WTC11 (cell line): Measurements from ENCODE around the gene PHYHD1. TPM values are rescaled to one million over a fixed set of nuclear protein-coding genes. Genes with fewer than 3 reads are reported as not detected.

Experiments
- ATAC-seq: fragments of 200-7000 bp; cut with Tn5 transposase; 2 replicates; pipeline ENCODE4 v1.10.0; 2021; ENCODE audit warnings: mild to moderate bottlenecking, moderate library complexity
- CTCF ChIA-PET: fragments of 300-600 bp; sonication (Branson Sonifier 250); formaldehyde crosslinking; loops from one replicate; lab custom pipeline; 2021; ENCODE audit warnings: antibody characterized with exemption; lab: Charles Lee
- POLR2A ChIA-PET: fragments of 350-600 bp; sonication (Branson Sonifier 250); formaldehyde crosslinking; loops from one replicate; lab custom pipeline; 2021; ENCODE audit warnings: antibody characterized with exemption; lab: Charles Lee
- DNase-seq: peaks from one replicate; pipeline ENCODE4 v3.0.0; 2021; ENCODE audit warnings: low spot score
- H3K27ac Mint-ChIP-seq: 2 replicates; pipeline ENCODE4 v1.8.0; 2021; ENCODE audit warnings: mixed read lengths
- H3K27me3 Mint-ChIP-seq: 2 replicates; pipeline ENCODE4 v1.8.0; 2021; ENCODE audit warnings: low read depth, mild to moderate bottlenecking, moderate library complexity, mixed read lengths
- H3K36me3 Mint-ChIP-seq: 2 replicates; pipeline ENCODE4 v1.8.0; 2021; ENCODE audit warnings: mixed read lengths
- H3K4me1 Mint-ChIP-seq: 2 replicates; pipeline ENCODE4 v1.8.0; 2022; ENCODE audit warnings: mixed read lengths
- H3K4me3 Mint-ChIP-seq: 2 replicates; pipeline ENCODE4 v1.8.0; 2021; ENCODE audit warnings: mild to moderate bottlenecking, moderate library complexity, mixed read lengths
- H3K9me3 Mint-ChIP-seq: 2 replicates; pipeline ENCODE4 v1.8.0; 2021; ENCODE audit warnings: mixed read lengths
- FOXP1 ChIP-seq: sonication (generic); formaldehyde crosslinking; IDR thresholded peaks from 2 replicates; pipeline ENCODE4 v1.8.0; 2022; ENCODE audit warnings: missing genetic modification reagents, mild to moderate bottlenecking, moderate library complexity, borderline replicate concordance
- GABPB1 ChIP-seq: sonication (generic); formaldehyde crosslinking; IDR thresholded peaks from 2 replicates; pipeline ENCODE4 v1.8.1; 2023; ENCODE audit warnings: mild to moderate bottlenecking, missing genetic modification reagents
- NR1H2 ChIP-seq: sonication (generic); formaldehyde crosslinking; IDR thresholded peaks from 2 replicates; pipeline ENCODE4 v1.9.0; 2021; ENCODE audit warnings: mild to moderate bottlenecking, moderate library complexity, missing genetic modification reagents
- NR3C1 ChIP-seq: sonication (generic); formaldehyde crosslinking; conservative IDR thresholded peaks from 2 replicates; pipeline ENCODE4 v1.8.1; 2023; ENCODE audit warnings: low read depth, mild to moderate bottlenecking, missing genetic modification reagents
- RELA ChIP-seq: sonication (generic); formaldehyde crosslinking; IDR thresholded peaks from 2 replicates; pipeline ENCODE4 v1.8.1; 2022; ENCODE audit warnings: missing genetic modification reagents, mild to moderate bottlenecking, borderline replicate concordance
- TCF7 ChIP-seq: sonication (generic); formaldehyde crosslinking; IDR thresholded peaks from 2 replicates; pipeline ENCODE4 v1.8.0; 2022; ENCODE audit warnings: mild to moderate bottlenecking, low read depth, missing genetic modification reagents, moderate library complexity
- ZNF263 ChIP-seq: sonication (generic); formaldehyde crosslinking; IDR thresholded peaks from 2 replicates; pipeline ENCODE4 v1.8.1; 2022; ENCODE audit warnings: low read depth, mild to moderate bottlenecking, moderate library complexity, missing genetic modification reagents
- ZNF423 ChIP-seq: fragments of 250-450 bp; sonication (Bioruptor Pico); IDR thresholded peaks from 2 replicates; pipeline ENCODE4 v2.1.2; 2022; ENCODE audit warnings: mild to moderate bottlenecking, moderate library complexity
- ZNF671 ChIP-seq: fragments of 250-450 bp; sonication (Bioruptor Pico); IDR thresholded peaks from 2 replicates; pipeline ENCODE4 v1.8.0; 2021; ENCODE audit warnings: mild to moderate bottlenecking
- total RNA-seq: library from RNA; stranded (reverse); gene quantifications from 3 replicates; pipeline ENCODE4 v1.2.3, GENCODE V29; 2021
- TF ChIP-seq, protein P1 (sequence below): sonication (generic); formaldehyde crosslinking; IDR thresholded peaks from 2 replicates; pipeline ENCODE4 v1.8.1; 2023; ENCODE audit warnings: mild to moderate bottlenecking, missing genetic modification reagents
- TF ChIP-seq, protein P2 (sequence below): sonication (generic); formaldehyde crosslinking; IDR thresholded peaks from 2 replicates; pipeline ENCODE4 v1.8.0; 2022; ENCODE audit warnings: mild to moderate bottlenecking, missing genetic modification reagents
- TF ChIP-seq, protein P3 (sequence below): sonication (generic); formaldehyde crosslinking; IDR thresholded peaks from 2 replicates; pipeline ENCODE4 v1.8.0; 2023; ENCODE audit warnings: missing genetic modification reagents
- TF ChIP-seq, protein P4 (sequence below): sonication (generic); formaldehyde crosslinking; IDR thresholded peaks from 2 replicates; pipeline ENCODE4 v1.8.0; 2023; ENCODE audit warnings: mild to moderate bottlenecking, missing genetic modification reagents
- TF ChIP-seq, protein P5 (sequence below): fragments of 250-450 bp; sonication (Bioruptor Pico); IDR thresholded peaks from 2 replicates; pipeline ENCODE4 v1.9.0; 2021; ENCODE audit warnings: mild to moderate bottlenecking
- TF ChIP-seq, protein P6 (sequence below): sonication (generic); formaldehyde crosslinking; IDR thresholded peaks from 2 replicates; pipeline ENCODE4 v1.8.1; 2023; ENCODE audit warnings: mild to moderate bottlenecking, missing genetic modification reagents, moderate library complexity

Gene PHYHD1
- total RNA-seq, 1 experiment from 2014 or later, result 14.6 TPM

DNA sequence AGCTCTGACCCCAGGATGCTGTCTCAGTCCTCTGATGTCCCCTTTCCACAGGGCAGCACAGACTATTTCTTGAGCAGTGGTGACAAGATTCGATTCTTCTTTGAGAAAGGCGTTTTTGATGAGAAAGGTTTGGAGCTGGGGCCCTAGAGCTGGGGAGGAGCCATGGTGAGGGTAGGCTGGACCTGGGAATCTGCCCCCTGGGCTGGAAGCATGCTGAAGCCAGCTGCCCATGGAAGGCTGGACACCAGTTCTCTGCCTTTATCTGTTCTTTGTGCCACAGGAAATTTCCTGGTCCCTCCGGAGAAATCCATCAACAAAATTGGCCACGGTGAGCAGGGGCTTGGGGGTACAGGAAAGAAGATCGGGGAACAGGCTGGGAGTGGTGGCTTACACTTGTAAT lies 12.9 kb downstream of the PHYHD1 start:
- POLR2A ChIA-PET, result interaction anchor here (0.5 to 1.0 kb wide), 2 partner anchors 84 to 150 kb away, joined by 3 read pairs; no protein-coding TSS in a partner anchor
- no peaks in the 10 kb centered on the region for H3K9me3 Mint-ChIP-seq
- no peak for DNase-seq
- no peaks in the 10 kb centered on the region for H3K27me3 Mint-ChIP-seq
- no peaks in the 10 kb centered on the region for H3K36me3 Mint-ChIP-seq
- TF ChIP-seq GABPB1 (CRISPR knock-in tag) (no peak), ZNF423 (CRISPR knock-in tag) (no peak), TCF7 (no peak)
- TF ChIP-seq, protein P1, sequence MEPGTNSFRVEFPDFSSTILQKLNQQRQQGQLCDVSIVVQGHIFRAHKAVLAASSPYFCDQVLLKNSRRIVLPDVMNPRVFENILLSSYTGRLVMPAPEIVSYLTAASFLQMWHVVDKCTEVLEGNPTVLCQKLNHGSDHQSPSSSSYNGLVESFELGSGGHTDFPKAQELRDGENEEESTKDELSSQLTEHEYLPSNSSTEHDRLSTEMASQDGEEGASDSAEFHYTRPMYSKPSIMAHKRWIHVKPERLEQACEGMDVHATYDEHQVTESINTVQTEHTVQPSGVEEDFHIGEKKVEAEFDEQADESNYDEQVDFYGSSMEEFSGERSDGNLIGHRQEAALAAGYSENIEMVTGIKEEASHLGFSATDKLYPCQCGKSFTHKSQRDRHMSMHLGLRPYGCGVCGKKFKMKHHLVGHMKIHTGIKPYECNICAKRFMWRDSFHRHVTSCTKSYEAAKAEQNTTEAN, result no peak
- TF ChIP-seq, protein P2, sequence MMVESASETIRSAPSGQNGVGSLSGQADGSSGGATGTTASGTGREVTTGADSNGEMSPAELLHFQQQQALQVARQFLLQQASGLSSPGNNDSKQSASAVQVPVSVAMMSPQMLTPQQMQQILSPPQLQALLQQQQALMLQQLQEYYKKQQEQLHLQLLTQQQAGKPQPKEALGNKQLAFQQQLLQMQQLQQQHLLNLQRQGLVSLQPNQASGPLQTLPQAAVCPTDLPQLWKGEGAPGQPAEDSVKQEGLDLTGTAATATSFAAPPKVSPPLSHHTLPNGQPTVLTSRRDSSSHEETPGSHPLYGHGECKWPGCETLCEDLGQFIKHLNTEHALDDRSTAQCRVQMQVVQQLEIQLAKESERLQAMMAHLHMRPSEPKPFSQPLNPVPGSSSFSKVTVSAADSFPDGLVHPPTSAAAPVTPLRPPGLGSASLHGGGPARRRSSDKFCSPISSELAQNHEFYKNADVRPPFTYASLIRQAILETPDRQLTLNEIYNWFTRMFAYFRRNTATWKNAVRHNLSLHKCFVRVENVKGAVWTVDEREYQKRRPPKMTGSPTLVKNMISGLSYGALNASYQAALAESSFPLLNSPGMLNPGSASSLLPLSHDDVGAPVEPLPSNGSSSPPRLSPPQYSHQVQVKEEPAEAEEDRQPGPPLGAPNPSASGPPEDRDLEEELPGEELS (CRISPR knock-in tag), result no peak
- no peaks in the 10 kb centered on the region for H3K4me1 Mint-ChIP-seq
- ATAC-seq, result no peak
- no peak overlapping the region for H3K4me3 Mint-ChIP-seq
- CTCF ChIA-PET, result interaction anchor here (1.1 kb wide), 1 partner anchor 73 kb away, joined by 3 read pairs; no protein-coding TSS in a partner anchor
- no peak overlapping the region for H3K27ac Mint-ChIP-seq

DNA sequence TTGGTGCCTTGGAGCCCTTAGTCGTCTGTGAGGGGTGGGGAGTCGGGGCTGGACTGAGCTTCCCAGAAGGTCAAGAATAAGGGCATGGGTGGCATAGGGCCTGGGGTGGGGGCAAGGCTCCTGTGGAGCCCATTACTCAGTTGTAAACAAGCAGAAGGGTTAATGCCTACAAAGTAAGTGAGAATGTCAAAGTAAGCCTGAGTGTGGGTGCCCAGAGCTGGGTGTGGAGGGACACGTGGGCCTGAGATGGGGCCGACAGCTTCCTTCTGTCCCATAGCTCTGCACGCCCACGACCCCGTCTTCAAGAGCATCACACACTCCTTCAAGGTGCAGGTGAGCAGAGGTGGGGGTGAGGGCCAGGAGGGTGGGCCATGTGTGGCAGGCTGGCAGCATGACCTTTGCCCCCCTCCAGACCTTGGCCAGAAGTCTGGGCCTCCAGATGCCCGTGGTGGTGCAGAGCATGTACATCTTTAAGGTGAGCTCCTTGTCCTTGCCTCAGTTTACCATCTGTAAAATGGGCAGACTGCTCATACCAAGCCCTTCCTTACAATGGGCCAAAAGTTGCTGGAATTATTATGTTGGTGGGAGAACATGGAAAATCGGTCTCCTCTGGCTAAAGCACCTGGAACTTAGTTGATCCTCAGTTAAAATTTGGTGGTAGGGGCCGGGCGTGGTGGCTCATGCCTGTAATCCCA lies 15.5 kb downstream of the PHYHD1 start:
- TF ChIP-seq, protein P3, sequence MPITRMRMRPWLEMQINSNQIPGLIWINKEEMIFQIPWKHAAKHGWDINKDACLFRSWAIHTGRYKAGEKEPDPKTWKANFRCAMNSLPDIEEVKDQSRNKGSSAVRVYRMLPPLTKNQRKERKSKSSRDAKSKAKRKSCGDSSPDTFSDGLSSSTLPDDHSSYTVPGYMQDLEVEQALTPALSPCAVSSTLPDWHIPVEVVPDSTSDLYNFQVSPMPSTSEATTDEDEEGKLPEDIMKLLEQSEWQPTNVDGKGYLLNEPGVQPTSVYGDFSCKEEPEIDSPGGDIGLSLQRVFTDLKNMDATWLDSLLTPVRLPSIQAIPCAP (CRISPR knock-in tag), result no peak
- TF ChIP-seq NR1H2 (CRISPR knock-in tag) (no peak), TCF7 (no peak), ZNF671 (CRISPR knock-in tag) (no peak), NR3C1 (CRISPR knock-in tag) (no peak), ZNF263 (CRISPR knock-in tag) (no peak), RELA (CRISPR knock-in tag) (no peak), FOXP1 (no peak)
- TF ChIP-seq, protein P4, sequence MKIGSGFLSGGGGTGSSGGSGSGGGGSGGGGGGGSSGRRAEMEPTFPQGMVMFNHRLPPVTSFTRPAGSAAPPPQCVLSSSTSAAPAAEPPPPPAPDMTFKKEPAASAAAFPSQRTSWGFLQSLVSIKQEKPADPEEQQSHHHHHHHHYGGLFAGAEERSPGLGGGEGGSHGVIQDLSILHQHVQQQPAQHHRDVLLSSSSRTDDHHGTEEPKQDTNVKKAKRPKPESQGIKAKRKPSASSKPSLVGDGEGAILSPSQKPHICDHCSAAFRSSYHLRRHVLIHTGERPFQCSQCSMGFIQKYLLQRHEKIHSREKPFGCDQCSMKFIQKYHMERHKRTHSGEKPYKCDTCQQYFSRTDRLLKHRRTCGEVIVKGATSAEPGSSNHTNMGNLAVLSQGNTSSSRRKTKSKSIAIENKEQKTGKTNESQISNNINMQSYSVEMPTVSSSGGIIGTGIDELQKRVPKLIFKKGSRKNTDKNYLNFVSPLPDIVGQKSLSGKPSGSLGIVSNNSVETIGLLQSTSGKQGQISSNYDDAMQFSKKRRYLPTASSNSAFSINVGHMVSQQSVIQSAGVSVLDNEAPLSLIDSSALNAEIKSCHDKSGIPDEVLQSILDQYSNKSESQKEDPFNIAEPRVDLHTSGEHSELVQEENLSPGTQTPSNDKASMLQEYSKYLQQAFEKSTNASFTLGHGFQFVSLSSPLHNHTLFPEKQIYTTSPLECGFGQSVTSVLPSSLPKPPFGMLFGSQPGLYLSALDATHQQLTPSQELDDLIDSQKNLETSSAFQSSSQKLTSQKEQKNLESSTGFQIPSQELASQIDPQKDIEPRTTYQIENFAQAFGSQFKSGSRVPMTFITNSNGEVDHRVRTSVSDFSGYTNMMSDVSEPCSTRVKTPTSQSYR (CRISPR knock-in tag), result no peak
- TF ChIP-seq, protein P5, sequence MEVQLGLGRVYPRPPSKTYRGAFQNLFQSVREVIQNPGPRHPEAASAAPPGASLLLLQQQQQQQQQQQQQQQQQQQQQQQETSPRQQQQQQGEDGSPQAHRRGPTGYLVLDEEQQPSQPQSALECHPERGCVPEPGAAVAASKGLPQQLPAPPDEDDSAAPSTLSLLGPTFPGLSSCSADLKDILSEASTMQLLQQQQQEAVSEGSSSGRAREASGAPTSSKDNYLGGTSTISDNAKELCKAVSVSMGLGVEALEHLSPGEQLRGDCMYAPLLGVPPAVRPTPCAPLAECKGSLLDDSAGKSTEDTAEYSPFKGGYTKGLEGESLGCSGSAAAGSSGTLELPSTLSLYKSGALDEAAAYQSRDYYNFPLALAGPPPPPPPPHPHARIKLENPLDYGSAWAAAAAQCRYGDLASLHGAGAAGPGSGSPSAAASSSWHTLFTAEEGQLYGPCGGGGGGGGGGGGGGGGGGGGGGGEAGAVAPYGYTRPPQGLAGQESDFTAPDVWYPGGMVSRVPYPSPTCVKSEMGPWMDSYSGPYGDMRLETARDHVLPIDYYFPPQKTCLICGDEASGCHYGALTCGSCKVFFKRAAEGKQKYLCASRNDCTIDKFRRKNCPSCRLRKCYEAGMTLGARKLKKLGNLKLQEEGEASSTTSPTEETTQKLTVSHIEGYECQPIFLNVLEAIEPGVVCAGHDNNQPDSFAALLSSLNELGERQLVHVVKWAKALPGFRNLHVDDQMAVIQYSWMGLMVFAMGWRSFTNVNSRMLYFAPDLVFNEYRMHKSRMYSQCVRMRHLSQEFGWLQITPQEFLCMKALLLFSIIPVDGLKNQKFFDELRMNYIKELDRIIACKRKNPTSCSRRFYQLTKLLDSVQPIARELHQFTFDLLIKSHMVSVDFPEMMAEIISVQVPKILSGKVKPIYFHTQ (CRISPR knock-in tag), result no peak
- TF ChIP-seq, protein P1, result no peak
- TF ChIP-seq, protein P6, sequence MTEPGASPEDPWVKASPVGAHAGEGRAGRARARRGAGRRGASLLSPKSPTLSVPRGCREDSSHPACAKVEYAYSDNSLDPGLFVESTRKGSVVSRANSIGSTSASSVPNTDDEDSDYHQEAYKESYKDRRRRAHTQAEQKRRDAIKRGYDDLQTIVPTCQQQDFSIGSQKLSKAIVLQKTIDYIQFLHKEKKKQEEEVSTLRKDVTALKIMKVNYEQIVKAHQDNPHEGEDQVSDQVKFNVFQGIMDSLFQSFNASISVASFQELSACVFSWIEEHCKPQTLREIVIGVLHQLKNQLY (CRISPR knock-in tag), result no peak
- H3K4me3 Mint-ChIP-seq, result no peak overlapping the region
- ATAC-seq, result no peak
- CTCF ChIA-PET, result interaction anchor here (0.7 to 0.8 kb wide), 2 partner anchors 72 to 498 kb away, joined by 3 read pairs; no protein-coding TSS in a partner anchor
- no peaks in the 10 kb centered on the region for H3K36me3 Mint-ChIP-seq
- no peak overlapping the region for H3K27ac Mint-ChIP-seq
- no peaks in the 10 kb centered on the region for H3K27me3 Mint-ChIP-seq
- DNase-seq, result no peak
- POLR2A ChIA-PET, result no interaction called here
- no peaks in the 10 kb centered on the region for H3K4me1 Mint-ChIP-seq
- no peaks in the 10 kb centered on the region for H3K9me3 Mint-ChIP-seq
